Stimulated activated CD8-positive, alpha-beta memory T cell treated with anti-CD3 and anti-CD28 coated beads, Interleukin-7, amount 100 ng/mL, for 1 hour (primary cell): Measurements from ENCODE around the gene DHFR2.
"Not testable (repeated sequence)": the region's sequence is repeated elsewhere in the genome, so short reads cannot be mapped to it uniquely, and the experiment has no call there.

Experiments used
- DNase-seq, 2 donors: peaks; one replicate each; pipeline ENCODE4 v3.0.0-alpha.2; 2020; ENCODE audit warnings: low read depth in 2 of 2

The DHFR2 gene

DNA sequence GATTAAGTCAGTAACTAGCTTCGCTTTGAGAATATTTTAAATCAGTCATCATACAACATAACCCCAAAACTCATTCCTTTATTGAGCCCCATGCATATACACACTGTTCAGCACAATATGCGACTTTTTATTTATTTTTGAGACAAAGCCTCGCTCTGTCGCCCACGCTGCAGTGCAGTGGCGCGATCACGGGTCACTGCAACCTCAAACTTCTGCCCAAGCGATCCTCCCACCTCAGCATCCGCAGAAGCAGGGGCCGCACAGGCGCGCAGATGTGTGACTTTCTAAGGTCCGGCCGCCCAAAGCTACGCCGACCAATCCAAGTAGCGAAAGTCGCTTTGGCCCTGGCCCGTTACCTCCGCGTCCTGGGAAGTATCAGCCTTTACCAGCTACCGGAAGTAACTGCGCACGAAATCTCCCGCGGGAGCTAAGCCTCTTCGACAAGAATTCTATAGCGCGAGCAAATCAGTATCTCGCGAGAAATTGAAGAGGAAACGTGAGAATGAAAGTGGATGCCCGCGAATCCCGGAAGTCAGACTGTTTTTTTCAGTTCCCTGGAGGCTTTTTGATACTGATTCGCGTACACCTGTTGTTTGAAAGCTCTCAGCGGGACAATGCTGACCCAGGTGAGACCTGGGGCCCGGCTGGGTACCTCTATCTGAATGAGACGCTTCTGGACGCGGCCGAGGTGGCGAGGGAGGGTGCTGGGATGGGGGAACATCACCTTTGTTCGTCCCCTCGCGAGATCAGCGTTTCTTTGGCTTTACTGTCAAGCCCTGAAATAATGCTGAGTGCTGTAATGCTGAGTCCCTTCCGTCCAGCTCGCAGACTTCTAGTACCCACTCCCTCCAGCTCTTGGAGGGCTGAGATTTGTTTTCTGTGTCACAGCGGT, at the start of gene DHFR2, which contains the start of gene NSUN3:
Gene DHFR2 (minus strand): TSS at position 404 of the 892 bp plus-strand sequence. CDS start 1,405 bp downstream, outside the sequence.
Gene NSUN3 (plus strand): TSS at position 549 of the 892 bp plus-strand sequence. CDS start 66 bp downstream, at position 615.
- DNase-seq: peak; percentile 59 to 63

DNA sequence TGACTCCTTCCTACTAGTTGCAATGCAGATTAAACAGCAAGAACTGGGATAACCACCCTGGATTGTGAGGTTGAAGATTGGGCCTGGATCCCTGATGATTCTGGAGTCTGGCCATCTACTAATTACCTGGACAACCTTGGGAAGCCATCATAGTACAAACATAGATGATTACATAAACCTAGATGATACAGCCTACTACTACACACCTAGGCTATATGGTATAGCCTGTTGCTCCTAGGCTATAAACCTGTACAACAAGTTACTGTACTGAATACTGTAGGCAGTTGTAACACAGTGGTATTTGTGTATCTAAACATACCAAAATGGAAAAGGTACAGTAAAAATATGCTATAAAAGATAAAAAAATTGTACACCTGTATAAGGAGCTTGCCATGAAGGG, 48.1 kb upstream of the DHFR2 start:
- DNase-seq: no peak

DNA sequence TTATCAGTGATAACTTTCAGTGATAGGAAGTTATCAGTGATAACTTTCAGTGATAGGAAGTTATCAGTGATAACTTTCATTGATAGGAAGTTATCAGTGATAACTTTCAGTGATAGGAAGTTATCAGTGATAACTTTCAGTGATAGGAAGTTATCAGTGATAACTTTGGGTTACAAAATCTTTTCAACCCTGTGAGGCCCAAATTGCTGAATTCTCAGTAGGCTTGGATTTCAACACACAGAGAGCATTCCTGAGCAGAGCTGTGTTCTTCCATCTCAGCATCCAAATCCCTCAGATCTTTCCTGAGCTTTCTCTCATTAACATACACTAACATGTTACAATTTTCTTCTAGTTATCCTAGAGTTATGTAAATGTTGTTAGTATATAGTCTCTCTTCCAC, 47.5 kb upstream of the DHFR2 start:
- not testable (repeated sequence) for DNase-seq

DNA sequence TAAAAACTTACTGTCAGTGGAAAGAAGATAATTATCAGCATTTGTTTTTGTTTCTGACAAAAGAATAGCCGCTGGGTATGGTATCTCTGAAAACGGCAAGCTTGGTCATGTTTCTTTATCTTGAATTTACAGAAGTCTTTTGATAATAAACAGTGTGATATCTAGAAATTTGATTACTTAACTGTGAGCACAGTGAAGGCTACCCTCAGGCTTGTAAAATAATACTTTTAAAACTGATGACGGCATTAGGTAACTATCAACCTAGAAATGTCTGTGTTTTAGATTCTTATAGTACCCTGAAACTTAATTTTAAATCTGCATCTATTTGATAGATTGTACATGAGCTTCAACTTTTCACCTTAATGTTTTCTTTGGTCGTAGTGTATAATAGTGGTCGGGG, 43.6 kb upstream of the DHFR2 start:
- DNase-seq: no peak

DNA sequence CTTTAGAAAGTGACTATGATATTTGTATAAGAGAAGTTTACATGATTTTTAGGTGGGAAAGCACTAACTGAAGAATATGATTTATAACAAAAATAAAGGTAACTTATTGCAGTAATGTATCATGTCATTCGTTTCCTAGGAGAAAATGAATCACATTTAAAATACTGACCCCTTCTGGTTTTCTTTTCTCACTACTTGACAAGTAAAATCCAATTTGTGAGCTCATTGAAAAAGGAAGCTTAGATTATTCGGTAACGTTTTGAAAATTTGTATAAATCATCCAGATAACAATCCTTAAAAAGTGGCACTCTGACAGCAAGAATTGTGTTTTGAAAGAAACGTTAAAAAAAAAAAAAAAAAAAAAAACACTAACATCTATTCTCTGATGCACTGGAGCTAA, 39.1 kb upstream of the DHFR2 start:
- no peak for DNase-seq

- DNase-seq: no peak
These were observed 36.6 kb upstream of the DHFR2 start for GRCh38 chr3:94099311-94099710.

DNA sequence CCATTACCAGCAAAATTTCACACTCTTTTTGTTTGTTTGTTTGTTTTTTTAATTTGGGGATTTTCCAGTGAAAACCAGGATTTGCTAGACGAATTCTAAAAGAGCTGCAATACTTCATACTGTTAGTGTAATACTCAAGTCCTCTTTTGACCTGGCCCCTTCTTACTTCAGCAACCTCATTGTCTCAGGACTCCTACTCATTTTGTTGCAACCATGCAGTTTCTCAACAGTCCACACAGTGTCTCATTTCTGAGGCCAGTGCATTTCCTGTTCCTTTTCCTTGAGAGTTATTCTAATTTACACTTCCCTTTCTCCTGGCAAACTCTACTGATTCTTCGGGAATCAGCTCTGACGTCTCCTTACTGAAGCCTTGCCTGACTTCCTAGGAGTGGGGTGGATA, 35.7 kb upstream of the DHFR2 start:
- no peak for DNase-seq

DNA sequence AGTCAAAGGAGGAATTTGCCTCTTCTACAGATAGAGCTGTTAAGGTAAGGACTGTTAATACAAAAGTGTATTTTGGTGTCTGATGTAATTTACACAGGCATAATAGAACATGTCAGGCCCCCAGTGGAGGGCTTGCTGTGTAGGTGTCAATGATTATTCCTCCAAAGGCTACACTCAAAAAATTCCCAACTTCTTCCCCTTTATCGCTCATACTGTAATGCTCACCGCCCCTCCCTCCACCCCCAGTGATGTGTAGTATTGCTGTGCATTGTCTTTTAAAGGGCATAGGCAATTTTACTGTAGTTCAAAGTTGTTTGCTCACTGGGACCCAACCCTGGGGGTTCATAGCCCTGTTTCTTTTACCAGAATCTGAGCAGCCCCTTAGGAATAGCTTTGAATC, 32.4 kb upstream of the DHFR2 start:
- DNase-seq: no peak

DNA sequence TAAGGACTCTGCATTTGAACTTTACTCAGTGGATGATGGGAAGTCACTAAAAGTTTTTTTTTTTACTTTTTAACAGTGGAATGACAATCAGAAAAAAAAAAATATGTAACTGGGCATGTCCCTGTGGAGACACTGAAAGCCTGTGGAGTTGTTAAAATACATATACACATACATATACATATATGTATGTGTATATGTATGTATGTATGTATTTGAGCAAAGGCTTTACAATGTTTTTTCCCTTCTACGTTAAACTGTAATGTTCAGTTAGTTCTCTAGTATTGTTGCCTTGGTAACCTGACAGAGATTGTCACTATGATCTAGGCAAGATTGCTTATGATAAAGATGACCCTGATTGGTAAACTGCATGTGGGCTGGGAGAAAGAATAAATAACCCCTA, 30.4 kb upstream of the DHFR2 start:
- no peak for DNase-seq

- DNase-seq: no peak
These were observed 29.4 kb upstream of the DHFR2 start for GRCh38 chr3:94092086-94092485.

DNA sequence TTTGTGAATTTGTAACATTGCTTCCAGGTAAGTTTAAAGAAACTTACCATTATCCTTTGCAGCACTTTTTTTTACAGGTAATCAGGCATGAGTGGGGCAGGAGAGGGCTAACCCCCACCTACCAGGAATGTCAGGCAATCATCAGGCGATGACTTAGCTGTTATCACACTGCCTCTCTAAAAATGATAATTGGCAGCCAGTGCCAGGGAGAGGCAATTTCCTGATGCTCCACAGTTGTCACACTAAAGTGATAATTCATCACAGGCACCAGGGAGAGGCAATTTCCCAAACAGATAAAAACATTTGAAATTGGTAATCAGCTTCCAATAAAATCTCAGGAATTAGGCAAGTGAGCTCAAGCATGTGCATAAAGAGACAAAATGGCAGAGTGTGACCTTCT, 26.4 kb upstream of the DHFR2 start:
- DNase-seq: no peak

DNA sequence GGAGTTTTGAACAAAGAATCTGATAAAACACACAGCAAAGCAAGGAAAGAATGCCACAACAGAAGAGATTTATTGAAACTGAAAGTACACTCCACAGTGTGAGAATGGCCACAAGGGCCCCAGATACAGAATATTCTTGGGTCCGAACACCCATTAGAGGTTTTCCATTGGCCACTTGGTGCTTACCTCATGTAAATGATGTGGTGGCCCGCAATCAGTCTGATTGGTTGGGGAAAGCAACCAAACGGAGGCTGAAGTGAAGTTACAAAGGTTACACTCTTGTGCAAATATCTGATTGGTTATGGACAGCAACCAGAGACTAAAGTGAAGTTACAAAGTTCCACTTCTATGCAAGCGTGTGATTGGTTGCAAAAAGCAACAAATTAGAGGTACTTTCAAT, 20.5 kb upstream of the DHFR2 start:
- no peak for DNase-seq

DNA sequence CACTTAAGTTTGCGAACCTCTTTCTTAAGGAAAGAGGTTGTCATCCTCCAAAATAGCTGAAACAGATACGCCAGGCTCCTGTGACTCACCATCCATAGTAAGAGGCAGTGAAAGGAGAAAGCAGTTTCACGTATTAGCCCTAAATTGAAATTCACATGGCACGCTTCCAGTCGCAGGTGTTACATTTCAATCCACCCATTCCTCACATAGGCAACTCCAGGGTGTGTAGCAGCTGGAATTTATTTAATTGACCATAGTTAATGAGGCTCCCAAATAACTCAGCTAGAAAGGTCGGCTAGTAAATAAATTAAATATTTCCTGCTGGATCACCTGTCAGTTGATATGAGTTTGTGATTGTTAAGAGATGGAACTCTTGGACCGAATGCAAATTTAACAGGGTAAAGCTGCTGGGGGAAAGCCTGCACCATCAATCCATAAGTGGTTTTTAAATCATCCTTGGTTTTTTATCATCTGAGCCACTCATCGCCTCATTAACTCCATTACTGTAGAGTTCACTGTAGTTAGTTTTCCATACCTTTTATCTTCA, 19.7 kb upstream of the DHFR2 start:
- no peak for DNase-seq

- DNase-seq: no peak
These were observed 19.2 kb upstream of the DHFR2 start for GRCh38 chr3:94081884-94082283.

GRCh38 chr3:94080552-94080951, 17.8 kb upstream of the DHFR2 start:
- DNase-seq: not testable (repeated sequence)

DNA sequence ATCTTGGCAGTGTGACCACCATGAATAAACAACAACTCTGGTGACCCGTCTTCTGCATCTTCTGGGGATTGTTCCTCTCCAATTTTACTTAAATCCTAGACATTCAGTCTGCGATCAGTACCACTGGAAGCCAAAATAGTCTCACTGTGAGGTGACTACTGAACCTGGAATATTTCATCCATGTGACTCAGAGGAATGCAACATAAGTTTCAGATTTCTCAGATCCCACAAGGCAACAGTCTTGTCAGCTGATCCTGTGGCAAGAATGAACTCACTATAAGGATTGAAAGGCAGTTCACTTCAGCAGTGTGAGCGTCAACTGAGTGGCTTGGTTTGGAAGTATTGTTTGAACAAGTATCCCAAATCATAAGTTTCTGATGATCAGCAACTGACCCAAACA, 13.3 kb upstream of the DHFR2 start:
- no peak for DNase-seq

DNA sequence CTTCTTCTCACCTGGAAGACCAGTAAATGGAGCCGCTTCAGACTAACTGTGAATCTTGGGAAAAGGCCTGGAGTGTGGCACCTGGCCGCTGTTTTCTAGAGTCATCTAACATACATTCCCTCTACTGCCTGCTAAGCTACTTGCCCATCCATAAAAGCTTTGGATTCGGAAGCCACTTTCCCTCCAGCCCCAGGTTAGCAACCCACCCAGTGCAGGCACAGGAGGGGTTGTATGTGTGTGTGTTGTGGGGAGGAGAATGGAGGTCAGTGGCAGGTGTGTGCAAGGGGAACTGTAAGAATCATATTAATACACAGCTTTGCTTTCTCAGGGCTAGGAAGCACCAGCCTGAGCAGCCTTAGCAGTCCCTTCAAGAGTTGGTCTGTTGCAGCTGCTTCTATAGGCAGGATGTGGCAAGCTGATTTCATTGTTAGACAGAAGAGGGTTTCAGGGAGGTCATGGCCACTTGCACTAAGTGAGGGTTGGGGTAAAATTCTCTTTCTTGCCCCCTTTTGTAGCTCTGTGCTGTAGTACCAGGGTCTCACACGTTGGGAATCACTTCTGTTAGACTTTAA, 9.1 kb upstream of the DHFR2 start:
- DNase-seq: no peak

DNA sequence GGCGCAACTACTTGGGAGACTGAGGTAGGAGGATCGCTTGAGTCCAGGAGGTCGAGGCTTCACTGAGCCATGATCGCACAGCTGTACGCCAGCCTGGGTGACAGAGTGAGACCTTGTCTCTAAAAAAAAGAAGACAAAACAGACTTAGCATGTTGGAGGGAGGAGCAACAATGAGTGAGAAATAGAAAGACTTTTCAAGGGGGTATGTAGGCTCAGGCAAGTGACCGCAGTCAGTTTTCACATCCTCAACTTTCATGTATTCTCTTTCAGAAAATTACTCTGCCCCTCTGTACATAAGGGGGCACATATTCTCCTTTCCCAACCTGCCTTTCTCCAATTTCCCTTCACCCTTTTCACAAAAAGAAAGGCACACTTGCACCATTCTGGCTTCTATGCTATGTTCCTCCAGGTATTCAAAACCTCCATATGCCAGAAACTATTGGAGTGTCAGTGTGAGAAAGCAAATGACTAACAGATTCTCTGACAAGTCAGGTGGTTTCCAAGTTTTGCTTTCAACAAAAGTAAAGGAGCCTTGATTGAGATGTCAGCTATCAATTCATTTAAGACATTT, 7.7 kb upstream of the DHFR2 start:
- DNase-seq: no peak

DNA sequence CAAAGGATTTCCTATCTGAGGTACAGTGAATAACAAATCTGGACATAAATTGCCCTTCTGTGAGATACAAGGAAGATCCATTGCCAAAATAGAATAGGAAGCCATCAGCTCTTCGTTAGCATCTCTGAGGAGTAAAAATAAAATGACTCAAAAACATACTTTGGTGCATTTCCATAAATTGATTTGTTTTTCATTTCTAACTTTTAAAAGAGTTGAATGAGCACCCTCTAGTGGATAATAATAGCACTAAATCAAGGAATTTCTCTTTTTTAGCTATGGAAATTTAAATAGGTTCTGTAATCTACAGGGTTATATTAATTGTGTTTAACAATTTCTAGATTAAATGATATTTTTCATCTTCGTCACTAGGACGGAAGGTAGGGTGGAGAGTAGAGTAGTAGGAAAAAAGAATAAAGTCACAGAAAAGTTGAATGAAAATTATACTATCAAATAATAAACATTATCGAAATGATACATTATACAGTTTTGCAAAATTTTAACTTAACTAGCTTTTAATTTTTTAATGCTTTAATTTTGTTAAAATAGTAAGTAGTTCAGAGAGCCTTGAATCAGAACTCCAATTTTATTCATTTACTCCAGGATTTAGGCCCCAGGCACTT, 6.6 kb upstream of the DHFR2 start:
- no peak for DNase-seq

GRCh38 chr3:94066506-94067500, 4.1 kb upstream of the DHFR2 start:
- no peak for DNase-seq
